GM10248 (cell line): ENCODE results near the gene FRMPD1.

Source experiments
- CTCF ChIA-PET: fragments of 300-600 bp; sonication (Branson Sonifier 250); formaldehyde crosslinking; extraction: SDS; loops from one replicate; lab custom pipeline; 2021; ENCODE audit warnings: antibody characterized with exemption; lab: Yijun Ruan, JAX
- POLR2A ChIA-PET: fragments of 350-650 bp; sonication (Branson Sonifier 250); formaldehyde crosslinking; extraction: SDS; loops from one replicate; lab custom pipeline; 2020; ENCODE audit warnings: antibody characterized with exemption; lab: Yijun Ruan, JAX
- DNase-seq: peaks from one replicate; pipeline ENCODE4 v3.0.0; 2012; ENCODE audit errors: extremely low spot score
- CTCF ChIP-seq: IDR thresholded peaks from 2 replicates; pipeline ENCODE4 v1.5.1; 2012; ENCODE audit warnings: mild to moderate bottlenecking, low read depth; ENCODE audit errors: extremely low read depth, missing control alignments, control extremely low read depth

The FRMPD1 gene

DNA sequence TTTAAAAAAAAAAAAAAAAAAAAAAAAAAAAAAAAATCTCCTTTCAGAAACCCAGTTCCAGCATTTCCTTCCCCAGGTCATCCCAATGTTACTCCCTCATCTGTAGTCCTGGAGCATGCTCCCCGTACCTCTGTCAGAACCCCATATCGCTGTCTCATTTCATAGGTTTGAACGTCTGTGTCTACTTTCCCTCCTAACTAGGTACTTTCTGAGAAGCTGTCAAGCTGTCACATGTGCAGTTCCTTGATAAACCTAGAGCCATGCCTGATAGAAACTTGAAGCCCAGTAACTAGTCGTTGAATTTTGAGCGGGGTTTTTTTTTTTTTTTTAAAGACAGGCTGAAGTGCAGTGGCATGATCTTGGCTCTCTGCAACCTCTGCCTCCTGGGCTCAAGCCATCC is 118.6 kb downstream of the FRMPD1 start:
- CTCF ChIA-PET = interaction anchor here (1.9 kb wide), 1 partner anchor 21 kb away, joined by 4 read pairs; no protein-coding TSS in a partner anchor
- no peak for TF ChIP-seq CTCF
- DNase-seq = no peak
- POLR2A ChIA-PET = interaction anchor here (0.7 to 1.3 kb wide), 2 partner anchors 16 to 32 kb away, joined by 3 to 5 read pairs; partner anchors contain the start of gene EXOSC3

- POLR2A ChIA-PET = interaction anchor here (0.7 kb wide), 1 partner anchor 31 kb away, joined by 5 read pairs; no protein-coding TSS in a partner anchor
- no peak for DNase-seq
- CTCF ChIA-PET = interaction anchor here (1.9 kb wide), 1 partner anchor 20 kb away, joined by 4 read pairs; no protein-coding TSS in a partner anchor
- no peak for TF ChIP-seq CTCF
Measured at GRCh38 chr9:37769995-37770394, 119.2 kb downstream of the FRMPD1 start.

DNA sequence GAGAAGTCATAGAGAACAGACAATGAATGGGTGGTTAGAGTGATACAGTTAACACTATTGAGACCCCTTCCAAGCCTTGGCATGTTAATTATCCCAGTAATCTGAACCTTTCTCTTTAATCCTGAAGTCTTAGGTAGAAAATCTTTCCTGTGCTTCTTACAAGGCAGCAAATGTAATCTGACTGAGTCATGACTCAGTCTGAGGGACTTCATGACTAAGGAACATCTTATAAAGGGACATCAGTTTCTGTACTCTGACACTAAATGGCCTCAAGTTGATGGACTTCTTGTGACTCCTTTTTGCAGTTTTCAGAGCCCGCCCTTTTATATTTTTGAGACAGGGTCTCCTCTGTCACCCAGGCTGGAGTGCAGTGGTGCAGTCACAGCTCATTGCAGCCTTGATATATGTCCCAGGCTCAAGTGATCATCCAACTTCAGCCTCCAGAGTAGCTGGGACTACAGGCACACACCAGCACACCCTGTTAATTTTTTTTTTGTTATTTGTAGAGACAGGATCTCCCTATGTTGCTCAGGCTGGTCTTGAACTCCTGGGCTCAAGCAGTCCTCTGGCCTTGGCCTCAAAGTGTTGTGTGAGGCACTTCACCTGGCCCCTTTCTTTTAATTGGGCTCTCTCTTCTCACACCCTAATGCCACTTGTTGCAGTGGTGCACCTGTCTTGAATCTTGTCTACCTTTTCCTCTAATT is 124.6 kb downstream of the FRMPD1 start:
- POLR2A ChIA-PET = no interaction called here
- TF ChIP-seq CTCF = no peak
- no peak for DNase-seq
- CTCF ChIA-PET = interaction anchor here (0.9 to 1.5 kb wide), 3 partner anchors 8 to 18 kb away, joined by 3 to 5 read pairs (median 3); partner anchors contain the start of gene EXOSC3

DNA sequence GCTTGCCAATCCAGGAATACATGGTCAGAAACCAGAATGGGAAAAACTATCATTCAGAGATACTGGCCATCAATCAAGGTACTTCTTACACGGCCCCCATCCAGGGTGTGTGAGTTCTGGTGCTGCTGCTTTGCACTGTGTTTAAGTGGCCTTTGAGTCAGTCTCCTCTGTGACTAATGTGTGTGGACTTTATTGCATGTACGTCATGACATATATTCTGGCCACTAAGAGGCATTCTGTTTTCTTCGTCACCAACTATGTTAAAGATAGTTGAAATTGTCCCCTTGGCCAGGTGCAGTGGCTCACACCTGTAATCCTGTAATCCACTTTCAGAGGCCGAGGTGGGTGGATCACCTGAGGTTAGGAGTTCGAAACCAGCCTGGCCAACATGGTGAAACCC is 125.6 kb downstream of the FRMPD1 start:
- CTCF ChIA-PET = interaction anchor here (0.9 kb wide), 1 partner anchor 8 kb away, joined by 3 read pairs; the partner anchor contains the start of gene EXOSC3
- TF ChIP-seq CTCF = no peak
- POLR2A ChIA-PET = no interaction called here
- no peak for DNase-seq

GRCh38 chr9:37778534-37778933 is 127.8 kb downstream of the FRMPD1 start:
- DNase-seq = no peak
- POLR2A ChIA-PET = interaction anchor here (0.7 kb wide), 1 partner anchor 406 kb away, joined by 4 read pairs; no protein-coding TSS in a partner anchor
- no peak for TF ChIP-seq CTCF
- CTCF ChIA-PET = no interaction called here

DNA sequence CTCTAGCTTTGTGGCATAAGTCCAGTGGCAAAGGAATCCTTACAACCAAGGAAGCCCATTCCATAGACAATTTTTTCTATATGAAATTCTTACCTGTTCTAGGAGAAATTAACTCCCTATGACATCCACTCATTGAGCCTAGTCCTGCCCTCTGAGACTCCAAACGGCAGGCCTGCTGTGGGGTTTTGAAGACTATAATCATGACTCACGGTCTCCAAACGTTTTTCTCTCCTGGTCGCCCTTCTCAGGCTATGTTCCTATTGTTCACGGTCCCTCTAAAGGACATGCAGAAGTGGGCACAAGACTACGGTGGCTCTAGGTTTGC is 133.5 kb downstream of the FRMPD1 start:
- ChIA-PET POLR2A (no interaction called here), CTCF (interaction anchor here (0.9 to 1.8 kb wide), 6 partner anchors 9 to 75 kb away, joined by 3 to 4 read pairs (median 3); no protein-coding TSS in a partner anchor)
- TF ChIP-seq CTCF = no peak
- no peak for DNase-seq
